Measurements from ENCODE around the gene C16orf78.

- no peak for TF ChIP-seq POLR2A (IDR thresholded peaks at IDR 0.05)
- no peak for TF ChIP-seq CTCF (IDR thresholded peaks at IDR 0.05)
These were observed 16.7 kb upstream of the C16orf78 start for GRCh38 chr16:49356728-49357488.

Data from heart left ventricle (tissue), 13 donors.